IMR-90 (cell line): Measurements from ENCODE around the gene GRPR. TPM values are rescaled to one million over a fixed set of nuclear protein-coding genes. Genes with fewer than 3 reads are reported as not detected.
A peak's percentile ranks its signal among the peaks of the same experiment; 100 is the strongest.

Experiments used
- ATAC-seq: fragments of 200-7000 bp; cut with Tn5 transposase; 2 replicates; pipeline ENCODE4 v1.9.1; 2020; ENCODE audit warnings: low read depth, mild to moderate bottlenecking, moderate library complexity
- Bru-seq: library from RNA; stranded (reverse); fragments of 400-500 nt; gene quantifications from one replicate; lab custom pipeline; 2021; lab: Mats Ljungman, UMichigan
- BruChase-seq, 2 experiments: library from RNA; stranded (reverse); fragments of 400-500 nt; gene quantifications; one replicate each; lab custom pipeline; 2021; lab: Mats Ljungman, UMichigan
- BruUV-seq: library from RNA; stranded (reverse); fragments of 400-500 nt; replicated peaks from 2 replicates; lab custom pipeline; 2021; lab: Mats Ljungman, UMichigan
- CTCF ChIA-PET: fragments of 300-600 bp; formaldehyde crosslinking; extraction: SDS; loops from one replicate; lab custom pipeline; 2021; ENCODE audit warnings: antibody characterized with exemption; lab: Yijun Ruan, JAX
- POLR2A ChIA-PET: fragments of 300-600 bp; sonication (Branson Sonifier 250); formaldehyde crosslinking; loops from one replicate; lab custom pipeline; 2022; ENCODE audit warnings: antibody characterized with exemption; ENCODE audit not compliant: unreplicated experiment; lab: Charles Lee
- DNase-seq: peaks from one replicate; pipeline ENCODE4 v3.0.0; 2013
- H2AFZ ChIP-seq: replicated peaks from 2 replicates; pipeline ENCODE3; 2013; ENCODE audit warnings: low read length, mild to moderate bottlenecking; ENCODE audit not compliant: poor library complexity
- H2AK5ac ChIP-seq: 2 replicates; pipeline ENCODE4 v1.6.1; 2013; ENCODE audit warnings: low read depth, low read length, inconsistent platforms
- H2AK9ac ChIP-seq: replicated peaks from 2 replicates; pipeline ENCODE3; 2013; ENCODE audit warnings: mild to moderate bottlenecking, low read depth, low read length, moderate library complexity; ENCODE audit not compliant: poor library complexity
- H2BK120ac ChIP-seq: 2 replicates; pipeline ENCODE4 v1.6.1; 2013; ENCODE audit warnings: low read depth, low read length, inconsistent platforms
- H2BK15ac ChIP-seq: 3 replicates; pipeline ENCODE4 v1.6.1; 2013; ENCODE audit warnings: low read depth, low read length, inconsistent platforms
- H2BK20ac ChIP-seq: 2 replicates; pipeline ENCODE4 v1.6.1; 2013; ENCODE audit warnings: low read depth, mild to moderate bottlenecking, inconsistent platforms, low read length, moderate library complexity
- H2BK5ac ChIP-seq: 2 replicates; pipeline ENCODE4 v1.6.1; 2013; ENCODE audit warnings: mild to moderate bottlenecking, low read depth, low read length, inconsistent platforms; ENCODE audit not compliant: poor library complexity, severe bottlenecking
- H3K14ac ChIP-seq: replicated peaks from 2 replicates; pipeline ENCODE4 v1.6.1; 2013; ENCODE audit warnings: low read depth, low read length, inconsistent platforms
- H3K18ac ChIP-seq: 2 replicates; pipeline ENCODE4 v1.6.1; 2013; ENCODE audit warnings: low read depth, low read length, control low read depth
- H3K23ac ChIP-seq: 2 replicates; pipeline ENCODE4 v1.6.1; 2013; ENCODE audit warnings: low read depth, low read length, inconsistent platforms
- H3K27ac ChIP-seq: 2 replicates; pipeline ENCODE4 v1.5.1; 2013; ENCODE audit warnings: mild to moderate bottlenecking, control low read depth, low read length; ENCODE audit not compliant: insufficient read depth
- H3K27me3 ChIP-seq: 2 replicates; pipeline ENCODE4 v1.6.1; 2013; ENCODE audit warnings: low read length; ENCODE audit not compliant: control insufficient read depth, insufficient read depth
- H3K36me3 ChIP-seq: 2 replicates; pipeline ENCODE4 v1.6.1; 2013; ENCODE audit warnings: low read length, mixed read lengths; ENCODE audit not compliant: control insufficient read depth, insufficient read depth
- H3K4ac ChIP-seq: 2 replicates; pipeline ENCODE4 v1.6.1; 2013; ENCODE audit warnings: low read depth, low read length, inconsistent platforms
- H3K4me1 ChIP-seq: 2 replicates; pipeline ENCODE4 v1.6.1; 2013; ENCODE audit warnings: low read length, mixed read lengths; ENCODE audit not compliant: control insufficient read depth, insufficient read depth
- H3K4me2 ChIP-seq: 2 replicates; pipeline ENCODE4 v1.6.1; 2013; ENCODE audit warnings: low read depth, mild to moderate bottlenecking, control low read depth, low read length, moderate library complexity
- H3K4me3 ChIP-seq: 2 replicates; pipeline ENCODE4 v1.5.1; 2013; ENCODE audit warnings: low read depth, mild to moderate bottlenecking, control low read depth, low read length, moderate library complexity; ENCODE audit not compliant: insufficient read depth
- H3K56ac ChIP-seq: 2 replicates; pipeline ENCODE4 v1.6.1; 2013; ENCODE audit warnings: low read length, inconsistent platforms; ENCODE audit not compliant: insufficient read depth; ENCODE audit errors: extremely low read depth
- H3K79me1 ChIP-seq, 2 experiments: 2 replicates each; pipeline ENCODE4 v1.6.1; 2013; ENCODE audit warnings: low read length in 2 of 2, inconsistent platforms in 1 of 2, low read depth in 1 of 2
- H3K9ac ChIP-seq: 2 replicates; pipeline ENCODE4 v1.6.1; 2013; ENCODE audit warnings: low read depth, low read length, control low read depth
- H3K9me1 ChIP-seq: 2 replicates; pipeline ENCODE4 v1.6.1; 2013; ENCODE audit warnings: low read length, inconsistent platforms; ENCODE audit not compliant: insufficient read depth
- H3K9me3 ChIP-seq: 2 replicates; pipeline ENCODE4 v1.6.1; 2013; ENCODE audit warnings: low read length; ENCODE audit not compliant: control insufficient read depth, insufficient read depth
- H4K20me1 ChIP-seq: 2 replicates; pipeline ENCODE4 v1.6.1; 2013; ENCODE audit warnings: low read length, inconsistent platforms; ENCODE audit not compliant: insufficient read depth
- H4K5ac ChIP-seq: 2 replicates; pipeline ENCODE4 v1.6.1; 2013; ENCODE audit warnings: mild to moderate bottlenecking, low read depth, low read length, control low read depth
- H4K8ac ChIP-seq, 2 experiments: 2 replicates each; pipeline ENCODE4 v1.6.1; 2013; ENCODE audit warnings: low read depth in 2 of 2, low read length in 2 of 2, control low read depth in 1 of 2, inconsistent platforms in 1 of 2
- H4K91ac ChIP-seq: 2 replicates; pipeline ENCODE4 v1.6.1; 2013; ENCODE audit warnings: low read depth, low read length, inconsistent platforms; ENCODE audit not compliant: insufficient read depth
- CTCF ChIP-seq: conservative IDR thresholded peaks from 2 replicates; pipeline ENCODE4 v1.5.1; 2012; ENCODE audit warnings: mild to moderate bottlenecking, low read depth, low read length, improper control_type of control experiment
- NFE2L2 ChIP-seq: fragments of 150-350 bp; IDR thresholded peaks from 2 replicates; pipeline ENCODE4 v1.6.1; 2016; ENCODE audit warnings: low read depth, mild to moderate bottlenecking, low read length
- POLR2A ChIP-seq: IDR thresholded peaks from 2 replicates; pipeline ENCODE4 v1.6.1; 2012; ENCODE audit warnings: mild to moderate bottlenecking, low read depth, low read length
- RAD21 ChIP-seq: IDR thresholded peaks from 2 replicates; pipeline ENCODE4 v1.6.1; 2012; ENCODE audit warnings: low read length, improper control_type of control experiment
- RCOR1 ChIP-seq: IDR thresholded peaks from 2 replicates; pipeline ENCODE4 v1.6.1; 2012; ENCODE audit warnings: mild to moderate bottlenecking, low read length, improper control_type of control experiment; ENCODE audit not compliant: insufficient replicate concordance
- RFX5 ChIP-seq: IDR thresholded peaks from 2 replicates; pipeline ENCODE4 v1.8.0; 2012; ENCODE audit warnings: low read depth, mild to moderate bottlenecking, low read length, moderate library complexity
- SMC3 ChIP-seq: fragments of 150-350 bp; IDR thresholded peaks from 2 replicates; pipeline ENCODE4 v1.6.1; 2016; ENCODE audit warnings: low read depth, mild to moderate bottlenecking, antibody characterized with exemption, low read length, moderate library complexity
- WGBS, 2 experiments: methylation state at CpG; one replicate each; pipeline versions ENCODE4 v1.1.5 to v1.1.7; 2013; ENCODE audit warnings: missing lambda C conversion rate in 2 of 2; ENCODE audit not compliant: insufficient read length in 1 of 2; ENCODE audit errors: extremely low coverage in 2 of 2; 5-methylcytosine and 5-hydroxymethylcytosine counted together
- dilution Hi-C: fragments of 300-500 bp; cut with HindIII; formaldehyde crosslinking; loops from one replicate; pipeline ENCODE4 v1.14.3; 2018; ENCODE audit warnings: low sequenced_read_pairs; ENCODE audit not compliant: unreplicated experiment
- in situ Hi-C: fragments of 300-500 bp; cut with MboI; formaldehyde crosslinking; loops from 3 replicates; pipeline ENCODE4 v1.14.3; 2019; ENCODE audit warnings: low sequenced_read_pairs, inconsistent platforms, mixed read lengths
- intact Hi-C: fragments of 100-400 bp; cut with micrococcal nuclease; formaldehyde crosslinking; loops from 2 replicates; pipeline ENCODE4 v1.10.0; 2022
- long read RNA-seq: library from polyadenylated mRNA; unstranded; transcript quantifications from one replicate; pipeline ENCODE4 v2.0.0, GENCODE V29; 2021; ENCODE audit not compliant: unreplicated experiment
- polyA plus RNA-seq, 3 experiments: library from polyadenylated mRNA; depleted of rRNA; stranded (reverse); fragments of >200 nt; gene quantifications; 2 replicates each; pipeline ENCODE4 v1.2.3, GENCODE V29; 2012; ENCODE audit warnings: low replicate concordance in 1 of 3
- total RNA-seq: library from RNA; depleted of rRNA; stranded (reverse); fragments of >200 nt; gene quantifications from 2 replicates; pipeline ENCODE4 v1.2.3, GENCODE V29; 2012; rRNA removed
- TF ChIP-seq, protein P1 (sequence below): fragments of 150-350 bp; IDR thresholded peaks from 2 replicates; pipeline ENCODE4 v1.6.1; 2017; ENCODE audit warnings: mild to moderate bottlenecking, antibody characterized with exemption, low read length, low read depth

Gene GRPR
- total RNA-seq = 13.6 and 16.4 TPM in 2 replicates
- 9.2 and 10.9 TPM in 2 replicates for polyA plus RNA-seq (2012; rRNA removed)
- polyA plus RNA-seq (2012; cell fraction: cytosol; rRNA removed) = 4.6 and 4.7 TPM in 2 replicates
- polyA plus RNA-seq (2012; cell fraction: nucleus; rRNA removed; ENCODE audit: low replicate concordance) = 5.1 and 6.2 TPM in 2 replicates
- percentile 17 among the genes with signal in this experiment for Bru-seq, nascent RNA
- percentile 17 among the genes with signal in this experiment for BruChase-seq, experiment 1, labeled RNA remaining after a 6-hour chase
- BruChase-seq, experiment 2, labeled RNA remaining after a 2-hour chase = percentile 15 among the genes with signal in this experiment
- long read RNA-seq = 0 reads

DNA sequence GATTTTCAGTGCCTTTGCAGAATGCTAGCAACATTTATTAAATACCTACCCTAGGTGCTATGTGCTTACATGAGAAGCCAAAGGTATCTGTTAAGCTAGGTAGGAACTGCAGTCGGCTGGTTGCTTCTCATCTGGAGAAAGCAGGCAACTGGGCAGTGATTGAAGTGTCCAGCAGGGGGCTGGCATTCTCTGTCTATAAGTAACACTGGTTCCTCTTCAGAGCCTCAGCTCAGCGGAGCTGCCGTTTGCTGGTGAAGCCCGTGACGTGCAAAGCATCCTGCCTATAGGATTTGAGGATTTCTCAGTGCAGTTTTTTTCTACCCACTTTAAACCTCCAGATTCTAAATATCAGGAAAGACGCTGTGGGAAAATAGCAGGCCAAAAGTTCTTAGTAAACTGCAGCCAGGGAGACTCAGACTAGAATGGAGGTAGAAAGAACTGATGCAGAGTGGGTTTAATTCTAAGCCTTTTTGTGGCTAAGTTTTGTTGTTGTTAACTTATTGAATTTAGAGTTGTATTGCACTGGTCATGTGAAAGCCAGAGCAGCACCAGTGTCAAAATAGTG is at the start of gene GRPR:
Gene GRPR, plus strand, starts transcription at position 344 of the 565 bp plus-strand sequence. CDS start 389 bp downstream, outside the sequence.
- no CpG with 5 or more reads among the region's 6 CpGs for WGBS, 2 experiments
- H4K5ac ChIP-seq = no peak within 1 kb of the TSS
- no peaks in the 10 kb centered on the region for H3K9me1 ChIP-seq
- H4K91ac ChIP-seq = peak within 1 kb of the TSS; percentile 37; the same call in 1 of the 2 replicates
- no peak within 1 kb of the TSS for H3K23ac ChIP-seq
- H3K79me1 ChIP-seq = peaks cover 0 to 17% of the 10 kb centered on the region in 2 experiments; a peak in 2 of 4 replicates
- no peak within 1 kb of the TSS; the same call in 1 of the 2 replicates for H3K4me3 ChIP-seq
- peak within 1 kb of the TSS; percentile 59 for H2BK120ac ChIP-seq
- POLR2A ChIA-PET = no interaction called here
- H3K36me3 ChIP-seq = no peaks in the 10 kb centered on the region
- H2BK15ac ChIP-seq = no peak within 1 kb of the TSS
- H3K27ac ChIP-seq = no peak within 1 kb of the TSS
- H3K9ac ChIP-seq = no peak within 1 kb of the TSS
- no TSS peak for BruUV-seq
- H3K4me1 ChIP-seq = peaks cover 2% of the 10 kb centered on the region; the same call in 1 of the 2 replicates
- no peak within 1 kb of the TSS for H3K56ac ChIP-seq
- peaks cover 3% of the 10 kb centered on the region; the same call in 1 of the 2 replicates for H3K9me3 ChIP-seq
- dilution Hi-C loops (no loop called here), intact Hi-C loops (loop anchor here (1.0 to 10.0 kb wide), 8 partner anchors 89 to 572 kb away; no protein-coding TSS in a partner anchor), in situ Hi-C loops (loop anchor here (10.0 kb wide), 2 partner anchors 311 to 541 kb away; no protein-coding TSS in a partner anchor)
- H3K18ac ChIP-seq = no peak within 1 kb of the TSS
- H2AFZ ChIP-seq = peak within 1 kb of the TSS; percentile 61
- CTCF ChIA-PET = interaction anchor here (0.6 to 2.2 kb wide), 11 partner anchors 10 to 1462 kb away, joined by 3 to 10 read pairs (median 3); no protein-coding TSS in a partner anchor
- H3K14ac ChIP-seq = 0 out of 2 replicates have a peak within 1 kb of the TSS, but pooled peaks have one; percentile 58
- TF ChIP-seq CTCF (peak; percentile 80), RCOR1 (no peak), NFE2L2 (no peak), RAD21 (peak; percentile 83), POLR2A (no peak), SMC3 (peak; percentile 82), RFX5 (no peak)
- TF ChIP-seq, protein P1, sequence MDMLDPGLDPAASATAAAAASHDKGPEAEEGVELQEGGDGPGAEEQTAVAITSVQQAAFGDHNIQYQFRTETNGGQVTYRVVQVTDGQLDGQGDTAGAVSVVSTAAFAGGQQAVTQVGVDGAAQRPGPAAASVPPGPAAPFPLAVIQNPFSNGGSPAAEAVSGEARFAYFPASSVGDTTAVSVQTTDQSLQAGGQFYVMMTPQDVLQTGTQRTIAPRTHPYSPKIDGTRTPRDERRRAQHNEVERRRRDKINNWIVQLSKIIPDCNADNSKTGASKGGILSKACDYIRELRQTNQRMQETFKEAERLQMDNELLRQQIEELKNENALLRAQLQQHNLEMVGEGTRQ = no peak
- H4K8ac ChIP-seq = peak within 1 kb of the TSS in 1 of 2 experiments; percentile 37; a peak in 1 of 4 replicates
- DNase-seq (peak; percentile 92), ATAC-seq (peak; percentile 100)
- H3K4me2 ChIP-seq = no peak within 1 kb of the TSS
- no peaks in the 10 kb centered on the region for H4K20me1 ChIP-seq
- peak within 1 kb of the TSS; percentile 76 for H3K4ac ChIP-seq
- peak within 1 kb of the TSS; percentile 1 for H2BK5ac ChIP-seq
- H3K27me3 ChIP-seq = no peaks in the 10 kb centered on the region; the same call in 1 of the 2 replicates
- H2BK20ac ChIP-seq = peak within 1 kb of the TSS; percentile 65
- peak within 1 kb of the TSS; percentile 39 for H2AK5ac ChIP-seq
- H2AK9ac ChIP-seq = no peak within 1 kb of the TSS
